ENCODE measurements around the gene CACNA1B. TPM values are rescaled to one million over a fixed set of nuclear protein-coding genes. Genes with fewer than 3 reads are reported as not detected.
"Not testable (repeated sequence)": the region's sequence is repeated elsewhere in the genome, so short reads cannot be mapped to it uniquely, and the experiment has no call there.

The CACNA1B gene
- total RNA-seq, 1 donor from 2014 or later, result under 0.01 TPM

DNA sequence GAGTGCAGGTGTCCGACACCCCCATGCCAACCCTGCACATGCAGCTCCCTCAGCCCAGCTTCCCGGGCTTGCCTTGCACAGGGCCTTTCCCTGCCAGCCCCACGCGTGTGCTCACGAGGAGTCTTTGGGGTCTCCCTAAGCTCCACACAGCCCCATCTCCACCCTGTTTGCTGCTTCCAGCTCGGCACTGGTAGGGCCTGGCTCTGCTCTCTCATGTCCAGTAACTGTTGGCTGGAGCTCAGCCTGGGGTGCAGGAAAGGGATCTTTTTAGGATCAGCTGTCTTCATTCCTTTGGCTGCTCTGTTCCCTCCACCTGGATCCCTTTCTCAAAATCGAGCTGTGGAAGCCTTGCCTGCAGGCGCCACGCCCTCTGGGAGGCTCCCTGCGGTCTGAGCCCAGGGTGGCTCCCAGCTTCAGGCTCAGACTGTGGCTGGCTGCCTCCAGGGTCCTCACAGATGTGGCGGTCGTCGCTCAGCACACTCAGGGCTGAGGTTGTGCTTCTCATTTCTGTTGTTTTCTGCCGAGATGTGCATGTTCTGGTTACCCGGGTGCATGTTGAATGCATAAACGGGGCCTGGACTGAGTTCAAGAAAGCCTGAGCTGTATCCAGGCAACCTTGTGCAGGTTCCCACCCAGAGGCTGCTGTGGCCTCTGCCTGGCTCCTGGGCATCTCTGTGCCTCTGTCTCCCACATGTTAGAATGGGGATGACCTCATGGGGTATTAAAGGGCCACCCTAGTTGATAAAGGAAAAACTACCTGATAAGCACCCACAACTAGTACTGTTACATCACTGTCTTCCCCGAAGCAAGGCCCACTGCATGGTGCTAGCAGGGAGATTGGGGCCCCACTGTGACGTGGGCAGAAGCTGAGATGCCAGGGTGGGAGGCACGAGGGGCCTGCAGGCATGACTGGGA, 4.3 kb downstream of the CACNA1B start:
- H3K4me3 ChIP-seq (ENCODE audit: low read depth, low read length), result no peak overlapping the region
- DNase-seq (ENCODE audit: low read depth), result no peak
- TF ChIP-seq, protein P1, sequence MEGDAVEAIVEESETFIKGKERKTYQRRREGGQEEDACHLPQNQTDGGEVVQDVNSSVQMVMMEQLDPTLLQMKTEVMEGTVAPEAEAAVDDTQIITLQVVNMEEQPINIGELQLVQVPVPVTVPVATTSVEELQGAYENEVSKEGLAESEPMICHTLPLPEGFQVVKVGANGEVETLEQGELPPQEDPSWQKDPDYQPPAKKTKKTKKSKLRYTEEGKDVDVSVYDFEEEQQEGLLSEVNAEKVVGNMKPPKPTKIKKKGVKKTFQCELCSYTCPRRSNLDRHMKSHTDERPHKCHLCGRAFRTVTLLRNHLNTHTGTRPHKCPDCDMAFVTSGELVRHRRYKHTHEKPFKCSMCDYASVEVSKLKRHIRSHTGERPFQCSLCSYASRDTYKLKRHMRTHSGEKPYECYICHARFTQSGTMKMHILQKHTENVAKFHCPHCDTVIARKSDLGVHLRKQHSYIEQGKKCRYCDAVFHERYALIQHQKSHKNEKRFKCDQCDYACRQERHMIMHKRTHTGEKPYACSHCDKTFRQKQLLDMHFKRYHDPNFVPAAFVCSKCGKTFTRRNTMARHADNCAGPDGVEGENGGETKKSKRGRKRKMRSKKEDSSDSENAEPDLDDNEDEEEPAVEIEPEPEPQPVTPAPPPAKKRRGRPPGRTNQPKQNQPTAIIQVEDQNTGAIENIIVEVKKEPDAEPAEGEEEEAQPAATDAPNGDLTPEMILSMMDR (conservative IDR thresholded peaks at IDR 0.05; ENCODE audit: low read depth, low read length), result no peak

DNA sequence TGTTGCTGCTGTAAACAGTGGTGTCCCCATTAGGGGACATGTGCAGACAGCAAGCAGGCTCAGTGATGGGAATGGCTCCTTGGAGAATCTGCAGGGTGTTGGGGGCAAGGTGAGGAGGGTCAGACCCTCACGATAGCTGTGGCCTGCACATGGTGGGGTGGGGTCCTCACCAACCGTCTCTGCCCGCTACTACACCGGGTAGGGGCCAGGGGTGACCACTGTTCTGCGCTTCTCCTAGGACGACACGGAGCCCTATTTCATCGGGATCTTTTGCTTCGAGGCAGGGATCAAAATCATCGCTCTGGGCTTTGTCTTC, 4.9 kb downstream of the CACNA1B start:
- H3K4me3 ChIP-seq (ENCODE audit: low read depth, low read length), result no peak overlapping the region
- no peak for DNase-seq (ENCODE audit: low read depth)
- TF ChIP-seq, protein P1 (conservative IDR thresholded peaks at IDR 0.05; ENCODE audit: low read depth, low read length), result no peak

DNA sequence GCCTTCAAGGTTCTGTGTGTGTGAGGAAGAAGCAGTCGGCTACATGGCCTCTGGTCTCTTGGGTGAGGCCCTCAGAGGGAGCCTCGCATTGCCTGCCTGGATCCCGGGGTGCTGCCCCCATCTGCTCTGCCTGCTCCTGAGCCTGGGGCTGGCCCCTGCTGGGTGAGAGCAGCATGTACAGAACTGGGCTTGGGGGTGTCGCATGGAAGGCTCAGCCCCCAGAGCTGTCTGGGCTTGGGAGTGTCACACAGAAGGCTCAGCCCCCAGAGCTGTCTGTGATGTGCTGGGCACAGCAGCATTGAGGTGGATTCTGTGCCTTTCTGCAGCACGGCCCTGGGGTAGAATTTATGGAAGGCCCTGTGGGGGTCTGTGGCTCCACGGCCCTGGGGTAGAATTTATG, 6.4 kb downstream of the CACNA1B start:
- H3K4me3 ChIP-seq (ENCODE audit: low read depth, low read length), result not testable (repeated sequence)

DNA sequence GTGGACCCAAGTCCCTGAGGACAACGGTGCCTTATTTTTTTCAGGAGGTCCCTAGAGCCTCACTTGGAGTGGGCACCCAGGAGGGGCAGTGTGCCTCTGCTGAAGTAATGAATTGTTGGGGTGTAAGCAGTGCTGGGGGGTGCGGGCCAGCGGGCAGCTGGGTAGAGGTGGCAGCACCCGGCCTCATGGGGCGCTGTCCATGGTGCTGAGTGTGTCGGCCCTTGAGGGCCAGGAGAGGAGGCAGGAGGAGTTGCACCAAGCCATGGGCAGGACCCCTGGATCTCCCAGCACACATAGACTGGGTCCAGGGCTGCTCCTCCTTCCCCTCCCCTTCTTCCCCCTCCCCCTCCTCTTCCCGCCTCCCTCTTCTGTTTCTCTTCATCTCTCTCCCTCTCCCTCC, 7.0 kb downstream of the CACNA1B start:
- not testable (repeated sequence) for H3K4me3 ChIP-seq (ENCODE audit: low read depth, low read length); DNase-seq (ENCODE audit: low read depth)

More for the DNA sequence above, 6.4 kb downstream of the CACNA1B start:
- DNase-seq (ENCODE audit: low read depth), result not testable (repeated sequence)

DNA sequence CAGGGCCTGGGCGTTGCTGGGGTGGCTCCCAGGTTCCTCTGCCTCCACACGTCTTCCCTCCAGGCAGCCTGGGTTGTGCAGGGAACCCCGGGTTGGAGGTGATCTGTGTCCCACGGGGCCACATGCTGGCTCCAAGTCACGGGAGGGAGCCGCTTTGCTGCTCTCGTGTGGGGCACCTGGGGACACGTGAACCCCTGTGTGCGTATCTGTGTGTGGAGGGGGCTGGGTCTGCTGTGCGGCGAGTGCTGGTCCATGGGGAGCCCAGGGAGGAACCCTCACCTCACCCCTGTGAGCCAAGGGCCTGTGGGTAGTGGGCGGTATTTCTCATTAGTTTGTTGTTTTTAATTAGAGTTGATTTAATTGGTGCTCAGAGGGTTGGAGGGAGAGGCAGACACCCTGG, 7.5 kb downstream of the CACNA1B start:
- H3K4me3 ChIP-seq (ENCODE audit: low read depth, low read length); DNase-seq (ENCODE audit: low read depth): not testable (repeated sequence)

DNA sequence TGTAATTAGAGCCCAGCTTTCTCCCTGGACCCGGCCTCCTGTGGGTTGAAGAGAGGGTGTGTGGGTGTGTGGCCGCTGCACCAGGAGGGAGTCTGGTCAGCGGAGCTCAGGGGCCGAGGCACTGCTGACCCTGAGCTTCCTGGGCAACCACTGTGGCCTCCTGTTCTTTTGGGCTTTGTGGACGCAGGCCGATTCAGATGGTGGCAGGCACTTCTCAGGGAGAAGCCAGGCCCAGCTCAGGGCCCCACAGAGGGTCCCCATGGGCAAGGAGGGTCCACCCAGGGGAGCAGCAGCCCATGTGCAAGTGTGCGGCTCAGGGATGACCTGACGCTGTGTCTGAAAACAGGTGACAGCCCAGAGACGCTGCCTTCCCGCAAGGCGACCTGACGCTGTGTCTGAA, 11.0 kb downstream of the CACNA1B start:
- H3K4me3 ChIP-seq (ENCODE audit: low read depth, low read length); DNase-seq (ENCODE audit: low read depth): not testable (repeated sequence)

DNA sequence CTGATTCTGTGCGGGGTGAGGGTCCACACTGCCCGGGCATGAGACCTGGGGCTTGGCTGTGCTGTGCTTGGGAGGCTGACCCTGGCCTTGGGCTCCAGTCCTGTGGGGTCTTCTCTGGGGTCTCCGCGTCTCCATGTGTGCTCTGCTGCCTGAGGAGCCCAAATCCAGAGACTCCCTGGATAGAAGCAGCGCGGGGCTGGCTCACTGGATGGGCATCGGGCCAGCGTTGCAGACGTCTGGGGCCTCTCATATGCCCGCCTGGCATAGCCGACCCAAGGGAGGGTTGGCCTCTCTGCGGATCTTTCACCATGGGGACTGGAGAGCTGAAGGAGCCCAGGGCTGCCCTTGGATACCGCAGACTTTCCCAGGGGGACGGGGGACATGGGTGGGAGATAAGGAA, 12.4 kb downstream of the CACNA1B start:
- not testable (repeated sequence) for DNase-seq (ENCODE audit: low read depth); H3K4me3 ChIP-seq (ENCODE audit: low read depth, low read length)

DNA sequence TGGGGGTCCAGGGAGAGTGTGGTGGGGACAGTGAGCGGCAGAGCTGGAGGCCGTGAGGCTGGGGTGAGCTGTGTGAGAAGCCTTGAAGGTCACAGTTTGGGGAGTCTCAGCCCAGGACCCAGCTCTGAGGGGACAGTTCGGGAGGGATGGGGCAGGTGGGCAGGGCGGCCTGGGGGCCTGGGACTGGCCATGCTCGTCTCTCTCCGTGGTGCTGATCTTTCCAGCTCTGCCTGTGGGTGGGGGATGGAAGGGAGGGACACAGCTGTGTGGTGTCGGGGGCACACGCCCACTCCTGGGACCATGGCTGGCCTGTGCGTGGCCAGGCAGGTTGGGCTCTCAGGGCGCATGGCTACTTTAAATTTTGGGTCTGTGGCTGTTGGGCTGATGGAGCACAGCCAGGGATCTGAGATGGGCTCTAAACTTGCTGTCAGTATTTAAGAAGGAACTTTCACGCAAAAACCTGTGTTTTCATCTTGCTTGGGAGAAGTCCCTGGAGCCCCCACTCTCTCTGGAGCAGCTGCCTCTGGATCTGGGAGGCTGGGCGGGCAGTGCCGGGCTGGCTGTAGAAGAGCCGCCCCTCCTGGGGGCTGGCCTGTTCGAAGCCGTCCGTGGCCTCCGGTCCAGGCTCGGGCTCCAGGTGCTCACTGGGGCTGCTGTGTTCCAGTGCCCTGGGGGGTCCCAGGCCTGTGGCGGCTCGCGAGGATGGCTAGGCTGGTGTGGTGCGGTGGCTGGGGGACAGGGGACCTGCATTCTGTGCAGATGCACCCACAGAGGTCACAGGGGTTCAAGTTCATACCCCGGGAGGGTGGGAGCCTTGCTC, 13.4 kb downstream of the CACNA1B start:
- not testable (repeated sequence) for H3K4me3 ChIP-seq (ENCODE audit: low read depth, low read length); DNase-seq (ENCODE audit: low read depth)

DNA sequence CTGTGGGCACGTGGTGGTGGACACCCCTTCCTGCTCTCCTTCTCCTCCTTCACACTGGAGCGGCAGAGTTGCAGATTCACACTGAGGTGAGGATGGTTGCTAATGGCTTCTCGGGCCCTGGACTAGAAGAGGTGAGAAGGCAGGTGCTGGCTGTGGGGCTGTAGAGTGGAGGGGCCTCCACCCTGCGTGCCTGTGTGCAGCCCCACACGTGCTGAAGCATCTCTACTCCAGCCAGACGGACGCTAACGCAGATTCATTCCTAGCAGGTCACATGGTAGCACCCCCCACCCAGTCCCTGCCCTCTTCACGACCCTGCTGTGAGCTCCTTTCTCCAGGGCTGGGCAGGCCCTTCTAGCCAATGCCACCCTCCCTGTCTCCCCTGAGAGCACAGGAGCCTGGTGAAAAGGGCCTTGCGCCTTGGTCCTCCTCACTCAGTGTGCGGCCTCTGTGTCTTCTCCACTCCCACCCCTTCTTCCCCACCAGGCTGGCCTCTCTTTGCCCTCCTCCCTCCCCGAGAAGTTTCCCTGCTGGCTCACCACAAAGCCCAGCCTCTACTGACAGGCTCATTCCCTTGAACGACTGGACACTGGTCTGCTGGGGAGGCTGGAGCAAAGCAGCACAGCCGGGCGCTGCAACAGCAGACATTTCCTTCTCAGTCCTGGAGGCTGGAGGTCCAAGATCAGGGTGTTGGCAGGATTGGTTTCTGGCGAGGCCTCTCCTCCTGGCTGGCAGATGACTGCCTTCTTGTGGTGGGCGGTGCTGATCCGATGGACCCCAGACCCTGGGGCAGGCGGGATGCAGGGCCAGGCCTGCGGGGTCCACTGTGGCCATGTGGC, 14.2 kb downstream of the CACNA1B start:
- no peak for DNase-seq (ENCODE audit: low read depth)
- no peak overlapping the region for H3K4me3 ChIP-seq (ENCODE audit: low read depth, low read length)
- TF ChIP-seq, protein P1 (conservative IDR thresholded peaks at IDR 0.05; ENCODE audit: low read depth, low read length), result no peak
